ENCODE results near the gene PER3. TPM values are rescaled to one million over a fixed set of nuclear protein-coding genes. Genes with fewer than 3 reads are reported as not detected.

Gene PER3
- total RNA-seq, 2 donors from 2014 or later: 3.9 to 14.1 TPM

DNA sequence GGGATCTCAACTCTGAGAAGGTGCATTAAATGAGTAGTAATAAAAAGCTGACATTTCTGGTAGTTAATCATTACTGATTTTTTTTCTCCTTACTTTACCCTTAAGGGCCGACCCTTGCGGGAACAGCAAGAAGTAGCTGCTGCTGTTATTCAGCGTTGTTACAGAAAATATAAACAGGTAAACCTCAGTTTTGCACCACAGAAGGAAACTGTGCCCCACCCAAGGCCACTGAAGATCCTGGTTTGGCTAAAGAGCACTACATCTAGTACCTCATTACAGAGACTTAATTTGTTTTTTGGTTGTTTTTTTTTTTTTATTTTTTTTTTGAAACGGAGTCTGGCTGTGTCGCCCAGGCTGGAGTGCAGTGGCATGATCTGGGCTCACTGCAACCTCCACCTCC lies 36.5 kb upstream of the PER3 start:
- H3K27me3 ChIP-seq: no peaks in the 10 kb centered on the region
- DNase-seq: no peak
- TF ChIP-seq CTCF (IDR thresholded peaks at IDR 0.05): no peak
- H3K9me3 ChIP-seq: no peaks in the 10 kb centered on the region
- H3K36me3 ChIP-seq: no peaks in the 10 kb centered on the region
- H3K27ac ChIP-seq: no peak overlapping the region
- intact Hi-C loops (cut with DNase I): no loop called here
- no peak overlapping the region for H3K4me3 ChIP-seq
- no peaks in the 10 kb centered on the region for H3K4me1 ChIP-seq
- H3K9ac ChIP-seq (ENCODE audit: low read depth in 2 of 2, low read length in 2 of 2): no peak overlapping the region

DNA sequence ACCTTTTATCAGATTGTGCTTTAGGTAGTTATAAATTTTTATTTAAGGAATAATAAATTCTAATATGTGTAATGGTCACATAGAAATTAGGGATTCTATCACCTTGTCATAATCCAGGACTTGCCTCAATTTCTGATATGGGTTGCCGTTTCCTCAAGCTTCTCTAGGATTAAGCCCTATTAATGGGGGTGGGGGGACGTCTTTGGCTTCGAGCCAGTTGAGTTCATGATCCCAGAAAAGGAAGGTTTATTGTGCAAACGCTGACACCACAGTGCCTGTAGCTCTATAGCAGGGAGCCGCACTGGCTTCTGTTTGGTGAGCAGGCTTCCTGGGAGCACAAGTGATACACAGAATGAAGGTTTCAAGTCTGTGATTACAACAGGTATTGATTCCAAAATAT lies 35.0 kb upstream of the PER3 start:
- Histone ChIP-seq H3K4me1 (no peaks in the 10 kb centered on the region), H3K36me3 (no peaks in the 10 kb centered on the region), H3K27me3 (no peaks in the 10 kb centered on the region), H3K27ac (no peak overlapping the region), H3K9ac (ENCODE audit: low read depth in 2 of 2, low read length in 2 of 2) (no peak overlapping the region), H3K9me3 (no peaks in the 10 kb centered on the region), H3K4me3 (no peak overlapping the region)
- TF ChIP-seq CTCF (IDR thresholded peaks at IDR 0.05): no peak
- DNase-seq: no peak
- intact Hi-C loops (cut with DNase I): no loop called here

GRCh38 chr1:7751174-7751573 lies 32.9 kb upstream of the PER3 start:
- DNase-seq: no peak
- H3K9me3 ChIP-seq: no peaks in the 10 kb centered on the region
- no peak overlapping the region for H3K9ac ChIP-seq (ENCODE audit: low read depth in 2 of 2, low read length in 2 of 2)
- intact Hi-C loops (cut with DNase I): no loop called here
- no peak overlapping the region for H3K27ac ChIP-seq
- no peak for TF ChIP-seq CTCF (IDR thresholded peaks at IDR 0.05)
- H3K36me3 ChIP-seq: no peaks in the 10 kb centered on the region
- H3K4me1 ChIP-seq: no peaks in the 10 kb centered on the region
- H3K27me3 ChIP-seq: no peaks in the 10 kb centered on the region
- H3K4me3 ChIP-seq: no peak overlapping the region

DNA sequence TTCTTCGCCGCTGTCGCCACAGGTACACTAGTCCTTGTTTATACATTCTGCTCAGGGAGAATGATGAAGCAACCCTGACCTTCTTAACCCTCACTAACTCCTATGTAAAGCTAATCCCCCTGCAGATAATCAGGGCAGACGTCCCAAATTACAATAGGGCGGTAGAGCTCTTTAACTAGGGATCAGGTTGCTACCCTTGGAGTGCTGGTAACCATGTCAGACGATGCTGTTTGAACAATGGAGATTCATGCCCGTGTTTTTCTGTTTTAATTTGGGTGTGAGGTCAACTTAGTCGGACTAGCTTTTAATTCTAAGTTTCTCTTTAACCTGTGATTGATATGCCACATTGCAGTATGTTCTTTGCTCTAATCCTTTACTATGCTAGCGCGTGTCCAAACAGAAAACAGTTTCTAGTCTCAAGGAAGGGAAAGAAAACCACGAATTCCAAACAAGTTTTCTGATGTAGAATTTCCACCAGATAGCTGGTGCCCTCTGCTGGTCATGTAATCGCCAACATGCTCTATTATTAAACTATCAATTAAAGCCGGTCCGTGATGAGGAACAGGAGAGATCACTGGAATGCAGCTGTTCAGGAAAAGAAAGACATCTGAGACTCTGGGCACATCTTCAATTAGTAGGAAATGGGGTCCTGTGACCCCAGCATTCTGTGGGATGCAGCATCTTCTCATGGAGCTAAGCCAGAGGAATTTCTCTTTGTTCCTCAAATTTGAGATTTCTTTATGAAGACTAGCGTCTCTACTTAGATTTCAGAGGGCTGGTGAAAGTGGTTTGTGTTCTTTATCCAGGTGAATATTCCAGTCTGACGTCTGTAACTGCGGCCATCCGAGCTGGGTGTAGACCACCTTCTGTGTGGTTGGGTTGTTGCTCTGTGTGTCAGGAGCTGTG lies 31.3 kb upstream of the PER3 start:
- peak; percentile 74 for TF ChIP-seq CTCF (IDR thresholded peaks at IDR 0.05)
- no peaks in the 10 kb centered on the region for H3K9me3 ChIP-seq
- no peak overlapping the region for H3K4me3 ChIP-seq
- H3K27ac ChIP-seq: no peak overlapping the region
- H3K4me1 ChIP-seq: no peaks in the 10 kb centered on the region
- H3K27me3 ChIP-seq: no peaks in the 10 kb centered on the region
- no peaks in the 10 kb centered on the region for H3K36me3 ChIP-seq
- intact Hi-C loops (cut with DNase I): loop anchor here (2.0 kb wide), 1 partner anchor 86 kb away; no protein-coding TSS in a partner anchor
- peak; percentile 65 for DNase-seq
- H3K9ac ChIP-seq (ENCODE audit: low read depth in 2 of 2, low read length in 2 of 2): no peak overlapping the region

DNA sequence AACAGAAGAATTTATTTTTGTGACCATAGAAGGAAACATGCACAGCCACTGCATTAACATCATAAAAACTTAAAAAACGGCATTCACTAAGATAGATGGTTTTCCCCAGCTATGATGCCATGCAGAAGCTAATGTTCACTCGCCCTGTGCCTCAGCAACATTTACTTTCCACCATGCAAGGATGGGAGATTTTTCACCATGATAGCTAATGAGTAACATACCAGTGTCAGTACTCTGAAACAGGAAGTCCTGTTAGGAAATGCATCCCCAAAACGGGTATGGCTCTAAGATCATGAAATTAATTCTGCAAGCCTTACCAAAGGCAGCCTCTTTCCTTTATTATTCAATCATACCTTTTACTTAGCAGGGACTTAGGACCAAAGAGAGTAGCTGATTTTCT lies 30.4 kb upstream of the PER3 start:
- Histone ChIP-seq H3K4me1 (no peaks in the 10 kb centered on the region), H3K9ac (ENCODE audit: low read depth in 2 of 2, low read length in 2 of 2) (no peak overlapping the region), H3K27ac (no peak overlapping the region), H3K36me3 (no peaks in the 10 kb centered on the region), H3K27me3 (no peaks in the 10 kb centered on the region), H3K9me3 (no peaks in the 10 kb centered on the region), H3K4me3 (no peak overlapping the region)
- intact Hi-C loops (cut with DNase I): loop anchor here (2.0 kb wide), 1 partner anchor 87 kb away; no protein-coding TSS in a partner anchor
- TF ChIP-seq CTCF (IDR thresholded peaks at IDR 0.05): no peak
- DNase-seq: no peak
